Measurements from ENCODE around the gene SARM1. TPM values are rescaled to one million over a fixed set of nuclear protein-coding genes. Genes with fewer than 3 reads are reported as not detected.

The SARM1 gene
- total and polyA plus RNA-seq, 2 of the 13 experiments (the other 11 are each of a cell fraction or from before 2014, with no cell fraction given) = 0.73 to 0.86 TPM

DNA sequence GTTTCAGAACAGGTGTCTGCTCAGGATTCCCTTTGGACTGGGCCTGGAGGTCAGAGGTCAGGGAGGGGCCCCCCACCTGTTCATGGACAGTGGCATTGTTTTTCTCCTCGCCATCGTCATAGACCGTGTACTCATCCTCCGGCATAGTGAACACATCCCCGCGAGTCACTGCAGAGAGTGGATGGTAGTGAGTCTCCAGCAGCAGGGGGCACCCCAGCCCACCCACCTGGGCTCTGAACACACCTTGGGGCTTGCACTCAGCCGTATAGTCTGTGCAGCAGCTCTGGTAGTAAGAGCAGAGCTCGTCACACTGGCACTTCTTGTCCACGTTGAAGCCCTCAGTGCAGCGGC, 1.8 kb upstream of the SARM1 start:
- Histone ChIP-seq H3K27me3 (ENCODE audit: control insufficient read depth in 1 of 2, insufficient read depth in 2 of 2, low read length in 2 of 2) (no peaks in the 10 kb centered on the region), H3K9ac (ENCODE audit: insufficient read depth, low read depth, low read length) (peak overlapping the region; percentile 74), H3K9me3 (ENCODE audit: low read length) (no peaks in the 10 kb centered on the region), H2AFZ (ENCODE audit: low read length) (no peak overlapping the region), H4K20me1 (ENCODE audit: insufficient read depth, low read length) (no peaks in the 10 kb centered on the region), H3K27ac (ENCODE audit: extremely low read length, insufficient read depth, low read length) (peak overlapping the region; percentile 92), H3K4me1 (ENCODE audit: insufficient read depth, low read length) (peaks cover 52% of the 10 kb centered on the region), H3K36me3 (replicated peaks in 1 of 2; ENCODE audit: control insufficient read depth in 1 of 2, insufficient read depth in 2 of 2, low read length in 2 of 2) (no peaks in the 10 kb centered on the region; a peak in 1 of 5 replicates), H3K79me2 (ENCODE audit: insufficient read depth, low read length) (peaks cover 7% of the 10 kb centered on the region), H3K4me2 (ENCODE audit: low read depth, low read length) (peak overlapping the region; percentile 96), H3K4me3 (replicated peaks in 1 of 3; ENCODE audit: insufficient read depth in 1 of 3, low read depth in 2 of 3, low read length in 3 of 3) (peak overlapping the region; percentile 49 to 77 (median 51))
- peak; percentile 28 for DNase-seq (ENCODE audit: low spot score)
- peak; percentile 27 for ATAC-seq
- FAIRE-seq = no peak
- intact Hi-C loops (cut with micrococcal nuclease; ENCODE audit: unreplicated experiment) (loop anchor here (1.0 to 2.0 kb wide), 2 partner anchors 34 to 47 kb away; partner anchors contain the start of genes IFT20 and TNFAIP1), in situ Hi-C loops (cut with HindIII; ENCODE audit: extremely low pct_ligation_motif_present, low pct_unique_long_range_greater_than_20kb) (no loop called here)
- BruUV-seq (replicated peaks) = TSS peak; percentile 81
- 6% methylated on average over 6 of the region's 10 CpGs for WGBS (ENCODE audit: low lambda C conversion rate)
- ChIA-PET POLR2A (interaction anchor here (0.7 to 8.3 kb wide), 15 partner anchors 9 to 350 kb away, joined by 3 to 183 read pairs (median 8); partner anchors contain the start of genes IFT20, POLDIP2, RPL23A and SLC46A1), CTCF (ENCODE audit: low intra/inter-chr PET ratio, low total read pairs) (no interaction called here)
- TF ChIP-seq NR2F2 (IDR thresholded peaks at IDR 0.05; ENCODE audit: borderline replicate concordance, low read depth) (peak; percentile 54; the same call in 1 of the 2 replicates), TARDBP (CRISPR knock-in tag; IDR thresholded peaks at IDR 0.05) (no peak), ZNF576 (CRISPR knock-in tag; IDR thresholded peaks at IDR 0.05) (0 out of 2 replicates have a peak, but pooled peaks have one; percentile 52), SALL2 (CRISPR knock-in tag; IDR thresholded peaks at IDR 0.05) (no peak), SMAD9 (CRISPR knock-in tag; IDR thresholded peaks at IDR 0.05) (no peak), RNF2 (conservative IDR thresholded peaks at IDR 0.05; ENCODE audit: low read depth) (no peak), ZFP36L1 (CRISPR knock-in tag; IDR thresholded peaks at IDR 0.05) (no peak), HOXA3 (CRISPR knock-in tag; IDR thresholded peaks at IDR 0.05) (no peak), GZF1 (CRISPR knock-in tag; IDR thresholded peaks at IDR 0.05) (no peak), ZNF7 (CRISPR knock-in tag; IDR thresholded peaks at IDR 0.05) (no peak), CTCF (CRISPR knock-in tag; IDR thresholded peaks at IDR 0.05) (peak; percentile 71), SIN3A (IDR thresholded peaks at IDR 0.05; ENCODE audit: borderline replicate concordance, low read depth, low read length) (no peak), JUN (CRISPR knock-in tag; IDR thresholded peaks at IDR 0.05) (no peak), ZNF772 (CRISPR knock-in tag; IDR thresholded peaks at IDR 0.05) (no peak), ZFY (CRISPR knock-in tag; IDR thresholded peaks at IDR 0.05) (no peak), NR2F1 (CRISPR knock-in tag; IDR thresholded peaks at IDR 0.05) (peak; percentile 9 to 51; a peak in 3 of 4 replicates), ZBTB4 (CRISPR knock-in tag; IDR thresholded peaks at IDR 0.05; ENCODE audit: borderline replicate concordance) (0 out of 2 replicates have a peak, but pooled peaks have one; percentile 1)
- TF ChIP-seq, protein P1, sequence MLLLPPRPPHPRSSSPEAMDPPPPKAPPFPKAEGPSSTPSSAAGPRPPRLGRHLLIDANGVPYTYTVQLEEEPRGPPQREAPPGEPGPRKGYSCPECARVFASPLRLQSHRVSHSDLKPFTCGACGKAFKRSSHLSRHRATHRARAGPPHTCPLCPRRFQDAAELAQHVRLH (CRISPR knock-in tag; IDR thresholded peaks at IDR 0.05; ENCODE audit: borderline replicate concordance, low read depth) = no peak
- TF ChIP-seq, protein P2, sequence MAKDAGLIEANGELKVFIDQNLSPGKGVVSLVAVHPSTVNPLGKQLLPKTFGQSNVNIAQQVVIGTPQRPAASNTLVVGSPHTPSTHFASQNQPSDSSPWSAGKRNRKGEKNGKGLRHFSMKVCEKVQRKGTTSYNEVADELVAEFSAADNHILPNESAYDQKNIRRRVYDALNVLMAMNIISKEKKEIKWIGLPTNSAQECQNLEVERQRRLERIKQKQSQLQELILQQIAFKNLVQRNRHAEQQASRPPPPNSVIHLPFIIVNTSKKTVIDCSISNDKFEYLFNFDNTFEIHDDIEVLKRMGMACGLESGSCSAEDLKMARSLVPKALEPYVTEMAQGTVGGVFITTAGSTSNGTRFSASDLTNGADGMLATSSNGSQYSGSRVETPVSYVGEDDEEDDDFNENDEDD (CRISPR knock-in tag; IDR thresholded peaks at IDR 0.05; ENCODE audit: borderline replicate concordance) = 0 out of 2 replicates have a peak, but pooled peaks have one; percentile 20
